Parathyroid adenoma (tissue), 2 donors: Measurements from ENCODE around the gene UBE2I.

ENCODE experiments used
- H2AFZ ChIP-seq: fragments of 300-600 bp; sonication (generic); one replicate; pipeline ENCODE4 v1.7.0; 2017; ENCODE audit warnings: antibody characterized with exemption, mild to moderate bottlenecking
- H3K27ac ChIP-seq: fragments of 300-600 bp; sonication (generic); one replicate; pipeline ENCODE4 v1.7.0; 2017
- H3K27me3 ChIP-seq: fragments of 300-600 bp; sonication (generic); one replicate; pipeline ENCODE4 v1.7.0; 2017; ENCODE audit warnings: low read length; ENCODE audit not compliant: control insufficient read depth, insufficient read depth
- H3K36me3 ChIP-seq: fragments of 300-600 bp; sonication (generic); one replicate; pipeline ENCODE4 v1.7.0; 2017; ENCODE audit warnings: low read length; ENCODE audit not compliant: control insufficient read depth, insufficient read depth
- H3K4me1 ChIP-seq: fragments of 300-600 bp; sonication (generic); one replicate; pipeline ENCODE4 v1.7.0; 2017; ENCODE audit warnings: control low read depth
- H3K4me2 ChIP-seq: fragments of 300-600 bp; sonication (generic); one replicate; pipeline ENCODE4 v1.7.0; 2017; ENCODE audit warnings: low read length
- H3K4me3 ChIP-seq: fragments of 300-600 bp; sonication (generic); one replicate; pipeline ENCODE4 v1.7.0; 2017; ENCODE audit warnings: low read depth, low read length
- H3K79me2 ChIP-seq: fragments of 300-600 bp; sonication (generic); one replicate; pipeline ENCODE4 v1.7.0; 2017; ENCODE audit warnings: control low read depth
- H3K9ac ChIP-seq: fragments of 300-600 bp; sonication (generic); one replicate; pipeline ENCODE4 v1.7.0; 2017; ENCODE audit warnings: mild to moderate bottlenecking
- H3K9me3 ChIP-seq: fragments of 300-600 bp; sonication (generic); one replicate; pipeline ENCODE4 v1.7.0; 2017; ENCODE audit warnings: low read length; ENCODE audit not compliant: control insufficient read depth
- TF ChIP-seq, protein P1 (sequence below): fragments of 300-600 bp; sonication (generic); IDR thresholded peaks from one replicate; pipeline ENCODE4 v1.7.0; 2017; ENCODE audit warnings: antibody characterized with exemption, mild to moderate bottlenecking
- donor health status: primary hyperparathyroidism.

The UBE2I gene

DNA sequence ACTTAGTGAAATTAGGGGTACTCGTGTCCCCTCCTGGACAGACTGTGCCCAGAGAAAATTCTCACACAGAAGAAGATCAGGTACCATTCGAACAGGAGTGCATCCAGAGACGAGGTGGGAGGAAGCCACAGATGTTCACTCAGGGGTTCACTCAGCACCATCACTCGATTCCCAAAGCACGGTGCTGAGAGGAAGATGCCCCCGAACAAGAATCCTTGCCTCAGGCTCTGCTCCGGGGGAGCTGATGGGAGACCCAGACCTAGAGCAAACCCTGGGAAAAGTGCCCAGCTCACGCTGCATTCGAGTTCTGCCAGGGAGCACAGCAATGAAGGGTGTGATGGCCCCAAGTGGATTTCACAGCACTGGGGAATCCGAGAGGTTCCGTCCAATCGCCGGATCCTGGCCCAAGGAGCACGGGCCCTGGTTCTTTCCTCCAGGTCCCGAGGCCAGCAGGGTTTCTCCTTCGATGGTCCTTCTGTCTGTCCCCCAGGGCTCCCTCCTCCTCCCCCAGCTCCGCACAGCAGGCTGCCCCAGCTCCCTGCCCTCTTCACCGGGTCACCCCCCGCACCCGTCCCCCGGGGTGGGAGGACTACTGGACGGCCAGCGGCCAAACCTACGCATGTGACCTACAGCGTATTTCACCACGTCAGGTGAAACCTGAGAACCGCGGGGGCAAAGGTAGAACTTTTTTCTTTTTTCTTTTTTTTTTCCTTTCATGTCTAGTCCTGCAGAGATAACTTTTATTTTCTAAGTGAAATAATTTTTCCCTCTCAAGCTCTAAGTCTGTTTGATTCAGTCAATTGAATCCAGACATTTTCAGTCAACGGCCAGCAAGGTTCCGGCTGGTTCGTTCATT, 10.2 kb upstream of the UBE2I start:
- Histone ChIP-seq H3K9me3 (no peaks in the 10 kb centered on the region), H3K36me3 (no peaks in the 10 kb centered on the region), H3K4me2 (peak overlapping the region; percentile 75), H3K27ac (peak overlapping the region; percentile 95), H3K4me3 (peak overlapping the region; percentile 79), H2AFZ (peak overlapping the region; percentile 74), H3K79me2 (no peaks in the 10 kb centered on the region), H3K27me3 (no peaks in the 10 kb centered on the region), H3K9ac (no peak overlapping the region), H3K4me1 (peaks cover 23% of the 10 kb centered on the region)
- TF ChIP-seq, protein P1, sequence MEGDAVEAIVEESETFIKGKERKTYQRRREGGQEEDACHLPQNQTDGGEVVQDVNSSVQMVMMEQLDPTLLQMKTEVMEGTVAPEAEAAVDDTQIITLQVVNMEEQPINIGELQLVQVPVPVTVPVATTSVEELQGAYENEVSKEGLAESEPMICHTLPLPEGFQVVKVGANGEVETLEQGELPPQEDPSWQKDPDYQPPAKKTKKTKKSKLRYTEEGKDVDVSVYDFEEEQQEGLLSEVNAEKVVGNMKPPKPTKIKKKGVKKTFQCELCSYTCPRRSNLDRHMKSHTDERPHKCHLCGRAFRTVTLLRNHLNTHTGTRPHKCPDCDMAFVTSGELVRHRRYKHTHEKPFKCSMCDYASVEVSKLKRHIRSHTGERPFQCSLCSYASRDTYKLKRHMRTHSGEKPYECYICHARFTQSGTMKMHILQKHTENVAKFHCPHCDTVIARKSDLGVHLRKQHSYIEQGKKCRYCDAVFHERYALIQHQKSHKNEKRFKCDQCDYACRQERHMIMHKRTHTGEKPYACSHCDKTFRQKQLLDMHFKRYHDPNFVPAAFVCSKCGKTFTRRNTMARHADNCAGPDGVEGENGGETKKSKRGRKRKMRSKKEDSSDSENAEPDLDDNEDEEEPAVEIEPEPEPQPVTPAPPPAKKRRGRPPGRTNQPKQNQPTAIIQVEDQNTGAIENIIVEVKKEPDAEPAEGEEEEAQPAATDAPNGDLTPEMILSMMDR, result no peak

DNA sequence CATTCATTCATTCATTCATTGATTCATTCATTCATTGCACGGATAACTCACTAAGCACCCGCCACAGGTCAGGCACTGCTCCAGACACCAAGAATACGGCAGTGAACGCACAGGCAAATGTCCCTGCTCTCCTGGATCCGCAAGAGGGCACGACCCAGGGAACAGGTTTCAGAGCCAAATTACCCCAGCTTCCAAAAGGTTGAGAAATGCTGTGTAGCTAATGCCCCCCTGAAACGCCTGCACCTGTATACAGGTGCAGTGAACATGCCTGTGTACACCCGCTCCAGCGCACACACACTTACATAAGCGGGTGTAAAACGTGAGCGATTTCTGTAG, 9.6 kb upstream of the UBE2I start:
- TF ChIP-seq, protein P1, result no peak
- Histone ChIP-seq H3K4me1 (peaks cover 23% of the 10 kb centered on the region), H3K27ac (peak overlapping the region; percentile 95)

DNA sequence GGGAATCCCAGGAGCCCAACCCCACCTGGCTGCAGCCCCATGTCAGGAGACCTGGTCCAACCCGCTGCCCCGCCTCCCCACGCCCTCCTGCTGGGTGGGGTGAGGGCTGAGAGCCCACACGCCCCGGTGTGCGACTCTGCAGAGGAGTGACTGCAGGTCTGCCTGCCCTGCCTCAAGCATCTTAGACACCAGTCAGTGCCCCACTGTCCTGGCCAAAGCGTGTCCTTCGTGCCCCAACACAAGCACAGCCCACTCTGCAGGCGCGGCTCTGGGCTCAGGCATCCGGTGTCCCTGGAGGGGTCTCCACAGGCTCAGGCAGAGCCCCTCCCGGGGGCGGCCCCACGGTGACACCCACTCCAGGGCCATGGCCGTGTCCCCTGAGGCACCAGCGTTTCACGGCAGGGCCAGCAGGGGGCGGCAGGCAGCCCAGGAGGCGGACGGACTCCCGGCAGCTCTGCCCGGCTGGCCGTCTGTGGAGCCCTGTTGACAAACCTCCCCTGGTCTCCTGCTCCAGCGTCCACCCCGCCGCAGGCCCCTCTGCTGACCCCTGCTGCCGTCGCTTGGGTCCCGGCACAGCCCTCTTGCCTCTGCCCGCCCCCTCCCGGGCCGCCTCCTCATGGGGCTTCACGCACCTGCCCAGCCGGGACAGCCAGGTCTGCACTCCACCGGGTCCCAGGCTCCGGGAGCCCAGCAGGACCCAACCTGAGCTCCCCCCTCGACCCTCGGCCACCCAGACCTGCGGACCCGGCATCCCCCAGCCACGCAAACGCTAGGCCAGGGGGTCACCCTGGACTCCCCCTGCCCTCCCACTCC, 8.6 kb upstream of the UBE2I start:
- H3K9me3 ChIP-seq, result no peaks in the 10 kb centered on the region
- no peaks in the 10 kb centered on the region for H3K79me2 ChIP-seq
- TF ChIP-seq, protein P1, result peak; percentile 88
- no peaks in the 10 kb centered on the region for H3K27me3 ChIP-seq
- peak overlapping the region; percentile 25 for H3K4me3 ChIP-seq
- H2AFZ ChIP-seq, result peak overlapping the region; percentile 82
- H3K36me3 ChIP-seq, result no peaks in the 10 kb centered on the region
- H3K4me2 ChIP-seq, result peak overlapping the region; percentile 68
- H3K4me1 ChIP-seq, result peaks cover 23% of the 10 kb centered on the region
- H3K9ac ChIP-seq, result no peak overlapping the region
- H3K27ac ChIP-seq, result no peak overlapping the region

More for the DNA sequence above, 9.6 kb upstream of the UBE2I start:
- Histone ChIP-seq H3K9me3 (no peaks in the 10 kb centered on the region), H3K27me3 (no peaks in the 10 kb centered on the region), H3K4me2 (peak overlapping the region; percentile 75), H3K36me3 (no peaks in the 10 kb centered on the region), H3K79me2 (no peaks in the 10 kb centered on the region), H2AFZ (peak overlapping the region; percentile 7), H3K9ac (no peak overlapping the region), H3K4me3 (peak overlapping the region; percentile 30)

DNA sequence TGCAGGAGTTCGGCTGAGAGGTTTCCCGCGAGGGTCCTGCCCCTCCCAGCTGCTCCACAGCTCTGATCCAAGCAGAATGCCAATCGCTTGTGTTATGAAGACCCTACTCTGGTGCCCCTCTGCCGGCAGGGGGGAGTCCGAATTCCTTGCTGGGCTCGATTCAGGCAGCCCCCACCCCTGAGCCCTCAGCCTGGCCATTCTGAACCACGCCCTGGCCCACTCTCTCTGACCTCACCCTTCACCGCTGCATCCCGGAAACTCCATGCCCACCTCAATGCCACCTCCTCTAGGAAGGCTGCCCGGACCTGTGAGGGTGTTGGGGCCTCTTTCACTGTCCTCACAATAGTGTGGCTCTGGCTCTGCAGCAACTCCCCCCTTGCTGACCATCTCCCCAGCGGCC, 7.9 kb upstream of the UBE2I start:
- H3K4me3 ChIP-seq, result no peak overlapping the region
- no peaks in the 10 kb centered on the region for H3K36me3 ChIP-seq
- TF ChIP-seq, protein P1, result no peak
- no peak overlapping the region for H3K27ac ChIP-seq
- H3K9ac ChIP-seq, result no peak overlapping the region
- H3K79me2 ChIP-seq, result no peaks in the 10 kb centered on the region
- no peaks in the 10 kb centered on the region for H3K27me3 ChIP-seq
- no peak overlapping the region for H3K4me2 ChIP-seq
- peak overlapping the region; percentile 82 for H2AFZ ChIP-seq
- peaks cover 22% of the 10 kb centered on the region for H3K4me1 ChIP-seq
- H3K9me3 ChIP-seq, result no peaks in the 10 kb centered on the region
